GM19193 (cell line): Measurements from ENCODE around the gene FARP1.

Experiments used
- POLR2A ChIP-seq: IDR thresholded peaks from 4 replicates; pipeline ENCODE4 v1.6.1; 2011; ENCODE audit not compliant: insufficient read depth, insufficient read length; ENCODE audit errors: extremely low read depth

FARP1 gene

DNA sequence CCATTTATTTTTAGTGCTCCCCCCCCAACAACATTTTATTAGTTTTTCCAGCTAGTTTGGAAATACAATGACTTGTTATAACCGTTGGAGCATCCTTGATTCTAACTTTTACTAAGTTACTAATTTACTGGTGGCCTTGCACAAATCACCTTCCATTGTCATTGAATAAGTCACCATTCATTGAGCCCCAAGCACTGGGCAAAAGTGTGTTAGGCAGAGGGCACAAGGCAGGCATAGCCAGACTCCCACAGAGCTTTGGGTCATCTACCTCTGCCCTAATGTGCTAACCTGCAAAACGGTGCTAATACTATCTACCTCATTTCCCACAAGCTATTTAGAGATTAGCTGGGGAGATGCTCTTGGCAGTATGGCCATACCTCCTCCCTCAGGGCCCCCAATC, 120.9 kb downstream of the FARP1 start:
- TF ChIP-seq POLR2A: no peak

DNA sequence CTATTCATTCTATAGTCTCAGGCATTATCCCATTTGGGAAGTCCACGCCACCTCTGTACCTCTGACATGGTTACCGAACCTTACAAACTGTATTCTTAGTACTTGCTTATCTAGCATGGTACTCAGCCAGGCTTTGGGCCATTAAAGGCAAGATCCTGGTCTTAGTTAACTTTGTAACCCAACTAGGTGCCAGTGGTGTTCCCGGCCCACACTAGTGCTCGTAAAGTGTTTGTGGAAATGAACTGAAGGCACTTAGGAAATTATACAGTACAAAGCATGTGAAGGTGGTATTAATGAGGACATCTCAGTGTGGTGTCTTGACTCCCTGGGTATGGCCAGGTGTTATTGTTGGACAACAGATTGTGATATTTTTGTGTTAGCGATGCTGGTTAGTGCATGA, 122.0 kb downstream of the FARP1 start:
- no peak for TF ChIP-seq POLR2A

DNA sequence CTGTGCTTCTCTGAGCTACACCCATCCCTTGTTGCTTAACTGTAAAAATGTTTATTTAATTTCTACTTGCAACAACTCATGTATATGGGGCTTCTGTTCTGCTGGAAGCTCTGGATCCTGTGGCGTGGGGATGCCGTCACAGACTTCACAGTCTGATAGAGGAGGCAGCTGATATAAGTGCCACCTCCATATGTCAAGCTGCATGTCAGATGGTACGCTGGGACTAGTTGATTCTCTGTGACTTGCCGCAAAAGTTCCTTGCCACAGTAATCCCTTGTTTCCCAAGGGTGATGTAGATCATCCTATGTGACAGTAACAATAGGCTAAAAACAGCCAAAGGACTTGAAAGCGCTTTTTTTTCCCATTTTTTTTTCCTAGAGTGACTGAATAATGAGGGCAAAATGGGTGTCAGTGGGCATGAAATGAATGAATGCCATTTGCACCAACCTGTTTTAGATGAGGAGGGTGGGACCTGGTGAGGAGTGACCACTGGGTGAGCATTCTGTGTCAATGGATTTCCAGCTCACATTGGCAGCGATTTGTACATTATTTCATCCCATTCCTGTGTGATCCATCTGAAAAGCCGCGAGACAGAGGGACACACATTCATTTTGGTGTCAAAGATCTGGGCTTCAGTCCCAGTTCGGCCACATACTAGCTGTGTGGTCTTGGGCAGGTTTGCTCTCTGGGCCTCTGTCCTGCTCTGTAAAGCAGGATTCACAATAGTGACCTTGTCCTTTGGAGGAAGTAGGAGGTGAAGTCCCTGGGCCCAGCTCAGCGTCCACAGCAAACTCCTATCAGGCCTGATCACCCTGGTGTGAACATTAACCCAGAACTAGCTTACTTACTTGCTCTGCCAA, 123.0 kb downstream of the FARP1 start:
- no peak for TF ChIP-seq POLR2A

DNA sequence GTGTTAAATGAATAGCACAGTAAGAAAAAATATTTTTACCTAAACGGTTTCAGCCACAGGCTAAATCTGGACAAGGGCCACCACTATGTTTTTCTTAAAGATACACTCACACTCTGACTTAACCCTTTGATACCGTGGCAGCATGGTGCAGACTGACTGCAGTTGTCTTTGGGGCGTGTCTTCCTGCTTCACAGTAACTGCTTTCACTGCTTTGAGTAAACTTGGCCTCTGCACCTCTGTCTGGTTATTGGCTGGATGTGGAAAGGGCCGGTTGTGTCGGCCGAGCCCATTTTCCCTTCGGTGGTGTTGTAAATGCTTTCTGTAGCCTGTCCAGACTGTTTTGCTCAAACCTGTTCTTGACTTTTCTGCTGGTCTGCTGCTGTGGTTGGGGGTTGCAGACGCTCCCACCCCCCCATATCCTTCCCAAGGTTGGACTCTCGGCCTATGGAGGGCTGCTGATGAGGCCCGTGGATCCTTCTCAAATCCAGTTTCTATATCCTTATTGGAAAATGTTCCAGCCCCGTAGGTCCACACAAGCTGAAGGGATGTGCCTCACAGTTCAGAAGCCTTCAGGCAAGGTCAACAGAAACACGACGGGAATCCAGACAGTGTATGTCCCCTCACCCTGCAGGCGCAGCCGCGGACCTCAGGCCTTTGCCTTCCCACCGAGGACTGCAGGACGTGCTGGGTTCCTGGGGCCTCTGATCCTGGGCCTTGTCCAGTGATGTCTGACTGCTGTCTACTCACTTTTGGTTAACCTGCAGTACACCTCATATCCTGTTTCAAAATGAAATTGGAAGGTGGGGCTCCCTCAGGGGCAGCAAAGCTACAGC, 124.4 kb downstream of the FARP1 start:
- TF ChIP-seq POLR2A: no peak

DNA sequence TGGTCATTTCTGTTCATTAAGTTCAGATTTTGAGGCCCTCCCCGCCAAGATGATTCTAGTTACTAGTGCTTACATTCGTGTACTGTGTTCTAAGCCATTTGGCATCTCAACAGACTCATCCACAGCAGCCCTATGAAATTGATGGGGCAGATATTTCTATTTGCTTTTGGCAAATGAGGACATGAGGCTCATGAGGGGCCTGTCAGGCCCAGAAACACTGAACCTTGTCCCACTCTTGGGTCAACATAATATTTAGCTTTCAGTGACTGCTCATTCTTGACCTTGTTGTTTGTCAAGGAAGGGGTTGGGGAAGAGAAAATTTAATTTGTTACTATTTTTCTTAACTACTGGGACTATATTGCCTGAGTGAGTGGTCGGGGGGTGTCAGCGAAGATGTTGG, 126.5 kb downstream of the FARP1 start:
- TF ChIP-seq POLR2A: no peak

- no peak for TF ChIP-seq POLR2A
Measured at GRCh38 chr13:98270819-98271218, 127.9 kb downstream of the FARP1 start.

- no peak for TF ChIP-seq POLR2A
Measured at GRCh38 chr13:98272549-98272948, 129.7 kb downstream of the FARP1 start.

GRCh38 chr13:98273067-98273823, 130.4 kb downstream of the FARP1 start:
- TF ChIP-seq POLR2A: no peak

GRCh38 chr13:98273824-98274742, 131.2 kb downstream of the FARP1 start:
- no peak for TF ChIP-seq POLR2A

DNA sequence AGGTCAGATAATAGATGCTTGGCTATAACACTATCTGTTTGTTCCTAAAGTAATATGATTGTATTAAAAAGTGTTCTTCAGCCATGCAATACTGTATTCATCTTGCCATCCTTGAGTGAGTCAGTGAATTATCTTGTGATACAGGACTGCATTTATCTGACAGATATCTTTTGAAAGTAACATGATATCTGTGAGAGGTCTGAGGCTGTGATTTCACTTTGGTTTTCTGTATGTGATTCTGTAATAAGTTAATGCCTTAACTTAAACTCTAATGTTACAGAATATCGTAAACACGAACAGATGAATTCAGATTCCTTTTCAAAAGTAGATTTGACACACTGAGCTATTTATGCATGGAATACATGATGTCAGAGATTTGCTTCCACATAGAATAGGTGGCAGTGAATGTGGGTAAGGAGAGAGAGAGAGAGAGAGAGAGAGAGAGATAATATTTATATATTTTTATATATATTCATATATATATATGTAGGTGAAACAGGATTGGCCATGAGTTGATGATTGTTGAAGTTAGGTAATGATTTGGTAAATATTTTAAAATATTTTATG, 132.1 kb downstream of the FARP1 start:
- TF ChIP-seq POLR2A: no peak

GRCh38 chr13:98275681-98276171, 132.8 kb downstream of the FARP1 start:
- no peak for TF ChIP-seq POLR2A

- TF ChIP-seq POLR2A: no peak
Measured at GRCh38 chr13:98276486-98276885, 133.6 kb downstream of the FARP1 start.

DNA sequence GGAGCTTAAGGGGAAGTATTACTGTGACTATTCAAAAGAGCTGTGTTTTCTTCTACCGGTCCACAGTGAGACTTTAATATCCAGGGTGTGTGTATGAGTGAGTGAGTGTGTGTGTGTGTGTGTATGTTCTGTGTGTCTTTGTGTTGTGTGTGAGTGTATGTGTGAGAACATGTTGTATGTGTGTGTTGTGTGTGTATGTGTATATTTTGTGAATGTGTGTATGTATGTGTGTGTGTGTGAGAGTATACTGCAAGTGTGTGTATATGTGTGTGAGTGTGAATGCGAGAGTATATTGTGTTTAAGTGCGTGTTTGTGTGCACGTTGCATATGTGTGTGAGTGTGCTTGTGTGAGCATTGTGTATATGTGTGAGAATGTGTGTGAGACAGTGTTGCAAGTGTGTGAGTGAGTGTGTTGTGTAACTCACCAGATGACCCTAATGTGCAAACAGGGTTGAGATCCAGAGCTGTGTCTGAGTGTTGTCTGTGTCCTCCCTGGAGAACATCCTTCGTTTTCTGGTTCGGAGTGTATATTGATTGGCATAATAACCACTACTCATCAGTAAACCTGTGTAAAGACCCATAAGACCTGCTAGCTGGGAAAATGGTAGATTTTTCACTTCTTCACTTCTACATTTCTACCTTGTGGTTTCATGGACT, 135.3 kb downstream of the FARP1 start:
- TF ChIP-seq POLR2A: no peak
